Smooth muscle cell of the brain vasculature (primary cell): Measurements from ENCODE around the gene KLHL12.
"Not testable (repeated sequence)": the region's sequence is repeated elsewhere in the genome, so short reads cannot be mapped to it uniquely, and the experiment has no call there.

Source experiments
- DNase-seq: peaks from one replicate; pipeline ENCODE4 v3.0.0-alpha.2; 2012; ENCODE audit warnings: low read depth, low spot score

KLHL12 gene

DNA sequence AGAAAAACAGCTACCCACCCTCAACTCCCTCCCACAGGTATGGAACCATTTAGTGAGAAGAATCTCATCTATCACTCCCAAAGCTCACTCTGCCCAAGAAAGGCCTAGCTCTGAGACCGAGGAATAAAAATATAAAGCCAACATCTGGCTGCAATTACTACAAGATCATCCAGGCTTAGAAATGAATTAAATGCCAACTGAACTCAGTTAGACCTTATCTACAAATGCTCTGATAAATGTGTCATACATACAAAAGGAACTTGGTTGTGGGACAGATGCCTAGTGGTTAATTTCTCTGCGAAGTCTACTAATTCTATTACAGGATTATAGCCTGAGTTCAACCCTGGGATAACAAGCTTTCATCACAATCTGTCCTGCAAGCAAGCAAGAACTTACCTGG, 24.4 kb upstream of the KLHL12 start:
- no peak for DNase-seq

DNA sequence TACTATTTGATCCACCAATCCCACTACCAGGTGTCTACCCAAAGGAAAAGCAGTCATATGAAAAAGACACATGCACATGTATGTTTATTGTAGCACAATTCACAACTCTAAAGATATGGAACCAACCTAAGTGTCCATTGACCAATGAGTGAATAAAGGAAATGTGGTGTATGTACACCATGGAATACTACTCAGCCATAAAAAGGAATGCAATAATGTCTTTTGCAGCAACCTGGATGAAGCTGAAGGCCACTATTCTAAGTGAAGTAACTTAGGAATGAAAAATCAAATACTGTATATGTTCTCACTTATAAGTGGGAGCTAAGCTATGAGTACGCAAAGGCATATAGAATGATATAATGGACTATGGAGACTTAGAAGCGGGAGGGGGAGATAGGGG, 18.4 kb upstream of the KLHL12 start:
- no peak for DNase-seq

DNA sequence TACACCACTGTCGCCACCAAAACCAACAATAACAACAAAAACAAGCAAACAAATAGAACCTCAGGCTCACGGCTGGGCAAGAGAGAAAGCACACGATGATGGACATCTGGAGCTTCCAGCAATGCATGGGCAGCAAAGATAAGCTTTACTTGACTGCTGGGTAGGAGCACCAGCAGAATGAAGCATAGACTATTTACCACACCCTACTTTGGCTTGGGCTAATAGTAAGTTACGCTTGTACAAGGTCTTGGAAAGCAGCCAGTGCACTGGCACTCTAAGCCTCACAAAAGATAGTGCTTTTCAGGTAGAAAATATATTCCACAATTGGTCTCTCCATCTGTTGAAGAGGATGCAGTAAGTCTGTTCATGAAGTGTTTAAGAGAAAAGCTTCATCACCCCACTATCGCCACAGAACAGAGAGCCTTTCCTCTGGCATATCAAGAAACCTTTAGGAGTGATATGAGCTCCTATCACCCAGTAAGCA, 17.4 kb upstream of the KLHL12 start:
- no peak for DNase-seq

DNA sequence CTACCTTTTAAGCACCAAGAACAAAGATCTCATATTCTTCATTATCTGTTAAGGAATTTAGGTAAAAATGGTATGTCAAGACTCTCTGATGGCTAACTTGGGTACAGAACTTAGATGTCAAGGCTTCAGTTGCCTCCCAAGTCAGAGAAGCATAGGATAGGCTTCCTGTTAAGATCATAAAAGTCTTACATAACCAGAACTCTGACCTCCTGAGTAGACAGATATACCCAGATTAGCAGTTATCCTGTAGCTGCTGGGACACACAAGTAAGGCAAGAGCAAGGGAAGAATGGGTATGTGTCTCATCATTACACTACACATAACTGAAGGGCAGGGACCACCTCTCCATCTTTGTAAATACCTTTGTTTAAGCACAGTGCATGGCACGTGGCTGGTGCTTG, 15.4 kb upstream of the KLHL12 start:
- no peak for DNase-seq

DNA sequence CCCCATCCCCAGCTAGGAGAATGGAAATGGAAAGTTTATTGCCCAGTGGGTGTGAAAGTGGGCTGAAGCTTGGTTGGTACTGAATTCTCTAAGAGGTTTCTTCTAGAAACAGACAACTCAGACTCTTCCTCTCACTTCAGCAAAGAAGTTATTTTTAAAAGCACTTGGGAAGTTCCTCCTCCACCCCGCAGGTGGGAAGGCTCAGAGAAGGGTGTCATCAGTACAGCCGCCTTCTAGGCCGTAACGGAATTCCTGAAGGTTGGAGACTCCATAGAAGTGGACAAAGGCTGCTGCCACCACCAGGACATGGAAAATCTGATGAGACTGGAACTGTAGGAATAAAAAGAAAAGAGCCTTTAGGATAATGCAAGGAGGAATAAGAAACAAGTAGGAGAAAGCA, 14.3 kb upstream of the KLHL12 start:
- no peak for DNase-seq

DNA sequence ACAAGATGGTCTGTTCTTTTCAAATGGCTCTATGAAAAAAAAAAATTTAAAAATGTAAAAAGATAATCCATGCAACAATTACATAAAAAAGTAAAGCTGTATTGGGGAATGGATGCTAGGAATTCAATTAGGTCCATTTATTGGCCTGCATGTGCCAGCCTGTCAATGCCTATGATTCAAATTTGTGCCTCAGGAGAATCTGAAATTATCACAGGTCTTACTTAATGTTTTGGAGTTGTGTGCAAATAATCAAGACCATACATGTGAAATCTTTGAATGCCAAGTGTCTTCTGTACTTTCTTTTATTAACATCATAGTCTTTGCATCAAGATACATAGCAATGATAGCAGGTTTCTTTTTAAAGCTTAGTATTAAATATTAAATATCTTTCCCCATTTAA, 13.5 kb upstream of the KLHL12 start:
- DNase-seq: no peak

DNA sequence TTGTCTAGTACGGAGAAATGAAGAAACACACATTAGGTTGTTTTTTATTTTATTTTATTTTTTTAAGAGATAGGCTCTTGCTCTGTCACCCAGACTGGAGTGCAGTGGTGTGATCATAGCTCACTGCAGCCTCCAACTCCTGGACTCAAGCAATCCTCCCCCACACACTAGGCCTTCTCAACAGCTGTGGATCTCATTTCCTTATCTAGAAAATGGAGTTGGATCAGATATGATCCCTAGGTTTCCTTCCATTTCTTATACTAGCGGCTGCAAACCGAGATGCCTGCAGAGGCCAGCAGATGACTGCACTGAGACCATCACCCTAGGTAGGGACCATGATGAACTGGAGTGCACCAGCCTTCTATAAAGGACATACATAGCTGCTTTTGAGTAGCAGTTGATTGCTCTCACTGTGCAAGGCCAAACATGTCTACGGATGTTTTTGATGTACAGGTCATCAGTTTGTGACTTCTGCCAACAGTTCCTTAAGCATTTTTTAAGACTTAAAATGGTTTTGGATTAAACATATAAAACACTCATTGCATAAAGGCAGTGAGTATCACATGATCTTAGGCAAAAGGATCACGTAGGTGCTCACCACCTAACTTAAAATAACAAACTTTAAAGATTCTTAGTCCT, 11.4 kb upstream of the KLHL12 start:
- DNase-seq: no peak

DNA sequence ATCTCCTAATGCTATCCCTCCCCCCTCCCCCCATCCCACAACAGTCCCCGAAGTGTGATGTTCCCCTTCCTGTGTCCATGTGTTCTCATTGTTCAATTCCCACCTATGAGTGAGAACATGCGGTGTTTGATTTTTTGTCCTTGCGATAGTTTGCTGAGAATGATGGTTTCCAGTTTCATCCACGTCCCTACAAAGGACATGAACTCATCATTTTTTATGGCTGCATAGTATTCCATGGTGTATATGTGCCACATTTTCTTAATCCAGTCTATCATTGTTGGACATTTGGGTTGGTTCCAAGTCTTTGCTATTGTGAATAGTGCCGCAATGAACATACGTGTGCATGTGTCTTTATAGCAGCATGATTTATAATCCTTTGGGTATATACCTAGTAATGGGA, 9.4 kb upstream of the KLHL12 start:
- not testable (repeated sequence) for DNase-seq

DNA sequence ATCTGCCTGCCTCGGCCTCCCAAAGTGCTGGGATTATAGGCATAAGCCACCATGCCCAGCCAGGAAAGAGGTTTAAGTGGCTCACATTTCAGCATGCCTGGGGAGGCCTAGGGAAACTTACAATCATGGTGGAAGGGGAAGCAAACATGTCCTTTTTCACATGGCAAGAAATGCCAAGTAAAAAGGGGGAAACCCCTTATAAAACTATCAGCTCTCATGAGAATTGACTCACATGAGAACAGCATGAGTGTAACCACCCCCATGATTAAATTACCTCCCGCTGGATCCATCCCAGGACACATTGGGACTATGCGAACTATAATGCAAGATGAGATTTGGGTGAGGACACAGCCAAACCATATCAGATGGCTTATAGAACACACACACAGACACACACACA, 8.8 kb upstream of the KLHL12 start:
- DNase-seq: no peak

DNA sequence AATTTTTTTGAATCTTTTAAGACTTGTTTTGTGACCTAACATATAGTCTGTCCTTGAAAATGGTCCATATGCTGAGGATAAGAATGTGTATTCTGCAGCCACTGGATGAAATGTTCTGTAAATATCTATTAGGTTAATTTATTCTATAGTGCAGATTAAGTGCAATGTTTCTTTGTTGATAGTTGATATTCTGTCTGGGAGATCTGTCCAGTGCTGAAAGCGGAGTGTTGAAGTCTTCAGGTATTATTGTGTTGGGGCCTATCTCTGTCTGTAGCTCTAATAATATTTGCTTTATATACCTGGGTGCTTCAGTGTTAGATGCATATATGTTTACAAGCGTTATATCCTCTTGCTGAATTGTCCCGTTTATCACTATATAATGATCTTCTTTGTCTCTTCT, 7.7 kb upstream of the KLHL12 start:
- DNase-seq: no peak

DNA sequence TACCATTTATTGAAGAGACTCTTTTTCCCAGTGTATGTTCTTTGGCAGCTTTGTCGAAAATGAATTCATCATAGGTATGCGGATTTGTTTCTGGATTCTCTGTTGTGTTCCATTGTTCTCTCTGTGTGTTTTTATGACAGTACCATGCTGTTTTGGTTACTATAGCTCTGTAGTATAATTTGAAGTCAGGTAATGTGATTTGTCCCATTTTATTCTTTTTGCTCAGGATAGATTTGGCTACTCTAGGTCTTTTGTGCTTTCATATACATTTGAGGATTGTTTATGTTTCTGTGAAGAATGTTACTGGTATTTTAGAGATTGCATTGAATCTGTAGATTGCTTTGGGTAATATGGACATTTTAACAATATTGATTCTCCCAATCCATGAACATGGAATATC, 5.4 kb upstream of the KLHL12 start:
- no peak for DNase-seq

DNA sequence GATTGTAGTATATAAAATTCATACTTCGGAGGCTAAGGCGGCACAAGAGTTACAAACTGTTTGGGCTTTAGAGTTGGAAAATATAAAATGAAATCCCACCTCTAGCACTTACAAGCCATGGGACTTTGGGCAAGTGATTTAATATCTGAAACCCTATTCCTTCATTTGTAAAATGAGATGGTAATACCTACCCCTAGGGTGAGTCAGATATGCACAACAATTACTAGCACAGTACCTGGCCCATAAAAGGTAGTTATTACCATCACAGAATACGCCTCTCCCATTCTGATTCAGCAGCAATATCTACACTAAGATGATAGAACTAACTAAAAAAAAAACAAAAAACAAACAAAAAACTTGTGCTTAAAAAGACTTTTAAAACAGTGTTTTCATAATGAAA, 3.5 kb downstream of the KLHL12 start:
- no peak for DNase-seq

DNA sequence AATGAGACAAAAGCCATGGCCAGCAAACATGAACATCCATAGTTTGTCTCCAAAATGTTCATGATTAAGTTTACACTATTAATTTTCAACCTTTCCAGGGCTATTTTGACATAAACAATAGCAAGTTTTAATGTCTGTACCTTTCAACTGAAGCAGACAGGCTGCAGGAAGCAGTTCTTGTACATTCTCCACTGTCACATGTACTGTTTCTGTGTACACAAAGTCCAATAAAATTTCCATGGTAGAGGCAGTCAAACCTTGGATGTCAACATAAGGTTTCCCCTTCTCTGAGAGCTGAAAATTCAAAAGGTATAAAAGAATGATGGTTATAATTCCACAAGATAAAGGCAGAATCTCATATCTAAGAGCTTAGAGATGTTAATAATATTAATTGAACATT, 7.4 kb downstream of the KLHL12 start:
- no peak for DNase-seq

DNA sequence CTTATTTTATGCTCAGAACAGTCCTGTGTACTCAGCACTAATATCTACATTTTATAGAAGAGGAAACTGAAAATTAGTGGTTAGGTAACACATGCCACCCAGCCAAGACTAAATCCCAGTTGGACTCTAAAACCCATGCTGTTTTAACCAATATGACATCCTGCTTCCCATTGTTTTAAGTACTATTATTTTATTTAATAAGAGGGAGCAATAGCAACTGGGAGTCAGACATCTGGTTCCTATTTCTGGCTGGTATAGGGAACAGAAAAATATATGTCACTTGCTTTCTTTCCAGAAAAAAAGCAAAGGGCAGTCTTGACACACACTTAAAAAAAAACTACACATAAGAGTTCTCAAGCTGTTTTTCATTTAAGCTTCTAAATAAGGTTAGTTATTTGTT, 11.9 kb downstream of the KLHL12 start:
- no peak for DNase-seq

DNA sequence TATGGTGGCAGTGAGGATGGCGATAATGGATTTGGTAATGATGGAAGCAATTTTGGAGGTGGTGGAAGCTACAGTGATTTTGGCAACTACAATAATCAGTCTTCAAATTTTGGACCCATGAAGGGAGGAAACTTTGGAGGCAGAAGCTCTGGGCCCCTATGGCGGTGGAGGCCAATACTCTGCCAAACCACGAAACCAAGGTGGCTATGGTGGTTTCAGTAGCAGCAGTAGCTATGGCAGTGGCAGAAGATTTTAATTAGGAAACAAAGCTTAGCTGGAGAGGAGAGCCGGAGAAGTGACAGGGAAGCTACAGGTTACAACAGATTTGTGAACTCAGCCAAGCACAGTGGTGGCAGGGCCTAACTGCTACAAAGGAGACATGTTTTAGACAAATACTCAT, 14.6 kb downstream of the KLHL12 start:
- not testable (repeated sequence) for DNase-seq

DNA sequence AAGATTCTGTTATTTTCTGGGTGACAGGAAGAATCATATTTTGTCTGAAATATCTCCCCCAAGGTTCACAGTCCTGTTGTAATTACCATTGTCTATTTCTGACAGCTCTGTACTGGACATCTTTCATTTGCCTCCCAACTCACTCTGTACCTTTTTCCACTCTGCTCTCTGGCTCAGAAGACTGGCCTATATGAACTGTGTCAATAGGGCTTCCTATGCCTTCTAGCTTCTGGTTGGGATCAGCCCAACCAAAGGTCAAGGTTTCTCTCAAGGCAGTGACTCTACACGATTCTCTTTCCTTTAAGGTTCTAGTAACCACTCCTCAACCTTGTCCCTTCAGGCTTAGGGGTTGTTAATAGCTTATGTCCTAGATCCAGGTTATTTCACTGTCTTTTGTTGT, 17.5 kb downstream of the KLHL12 start:
- DNase-seq: no peak

DNA sequence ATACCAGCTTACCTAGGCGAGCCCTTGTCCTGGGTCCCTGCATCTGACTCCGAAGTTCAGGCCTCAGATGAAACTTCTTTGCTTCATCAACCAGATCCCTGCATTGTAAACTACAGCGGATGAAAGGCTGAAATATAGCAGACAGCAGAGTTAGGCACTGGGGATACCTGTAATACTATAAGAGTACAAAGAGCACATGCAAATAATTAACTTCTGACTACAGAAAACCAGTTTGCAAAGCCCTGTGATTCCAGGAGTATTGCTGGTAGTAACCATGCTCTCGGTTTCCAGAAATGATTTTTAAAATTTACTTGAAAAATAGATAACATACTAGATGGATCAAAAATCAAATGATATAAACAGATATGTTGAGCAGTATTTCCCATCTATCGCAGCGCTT, 18.0 kb downstream of the KLHL12 start:
- no peak for DNase-seq

DNA sequence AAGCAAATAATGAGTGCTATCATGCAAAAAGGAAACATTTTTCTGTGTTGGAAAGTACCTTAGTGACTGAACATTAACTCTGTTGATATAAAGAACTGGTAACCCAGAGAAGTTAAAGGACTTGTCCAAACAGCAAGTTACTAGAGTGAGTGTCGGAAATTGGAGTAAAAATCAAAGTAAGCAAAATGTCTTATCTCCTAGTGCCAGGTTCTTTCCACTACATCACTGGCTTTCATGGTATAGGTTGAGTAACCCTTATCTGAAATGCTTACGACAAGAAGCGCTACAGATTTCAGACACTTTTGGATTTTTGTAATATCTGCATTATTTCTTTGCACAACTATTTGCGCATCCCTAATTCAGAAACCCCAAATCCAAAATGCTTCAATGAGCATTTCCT, 21.7 kb downstream of the KLHL12 start:
- DNase-seq: no peak

DNA sequence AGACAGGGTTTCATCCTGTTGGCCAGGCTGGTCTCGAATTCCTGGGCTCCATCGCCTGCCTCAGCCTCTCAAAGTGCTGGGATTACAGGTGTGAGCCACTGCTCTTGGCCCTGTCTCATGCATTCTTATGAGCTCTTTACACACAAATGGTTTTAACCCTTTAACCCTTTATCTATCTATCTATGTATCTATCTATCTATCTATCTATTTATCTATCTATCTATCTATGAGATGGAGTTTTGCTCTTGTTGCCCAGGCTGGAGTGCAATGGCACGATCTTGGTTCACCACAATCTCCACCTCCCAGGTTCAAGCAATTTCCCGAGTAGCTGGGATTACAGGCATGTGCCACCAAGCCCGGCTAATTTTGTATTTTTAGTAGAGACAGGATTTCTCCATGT, 23.2 kb downstream of the KLHL12 start:
- not testable (repeated sequence) for DNase-seq

DNA sequence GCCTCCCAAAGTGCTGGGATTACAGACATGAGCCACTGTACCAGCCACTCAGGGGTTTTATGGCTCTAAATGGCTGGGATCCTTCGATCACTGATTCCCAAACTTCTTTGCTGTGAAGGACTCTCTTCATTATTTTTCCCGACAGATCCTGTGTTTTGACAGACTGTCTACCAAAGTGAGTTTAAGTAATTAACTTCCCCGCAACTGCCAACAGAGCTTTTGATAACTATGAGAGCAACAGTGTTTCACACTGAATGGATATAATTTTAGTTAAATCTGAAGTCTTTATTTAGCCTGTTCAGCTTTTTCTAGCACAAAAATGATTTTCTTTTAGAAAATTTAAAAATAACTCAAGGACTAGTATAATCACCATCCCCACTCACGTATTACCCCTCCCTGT, 25.5 kb downstream of the KLHL12 start:
- DNase-seq: no peak

DNA sequence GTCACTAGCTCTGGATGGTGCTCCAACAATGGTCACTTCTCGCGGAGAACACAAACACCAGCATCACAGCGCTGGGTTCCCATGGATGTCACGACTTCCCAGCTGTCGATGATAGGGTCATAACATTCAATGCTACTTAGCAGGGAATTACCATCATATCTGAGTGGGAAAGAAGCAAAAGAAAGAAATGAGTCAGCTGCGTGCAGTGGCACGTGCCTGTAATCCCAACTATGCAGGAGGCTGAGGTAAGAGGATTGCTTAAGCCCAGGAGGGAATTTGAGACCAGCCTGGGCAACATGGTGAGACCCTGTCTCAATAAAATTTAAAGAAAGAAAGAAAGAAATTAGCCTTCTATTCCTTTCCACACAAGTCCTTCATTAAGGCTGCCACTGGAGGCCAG, 34.5 kb downstream of the KLHL12 start:
- DNase-seq: no peak

DNA sequence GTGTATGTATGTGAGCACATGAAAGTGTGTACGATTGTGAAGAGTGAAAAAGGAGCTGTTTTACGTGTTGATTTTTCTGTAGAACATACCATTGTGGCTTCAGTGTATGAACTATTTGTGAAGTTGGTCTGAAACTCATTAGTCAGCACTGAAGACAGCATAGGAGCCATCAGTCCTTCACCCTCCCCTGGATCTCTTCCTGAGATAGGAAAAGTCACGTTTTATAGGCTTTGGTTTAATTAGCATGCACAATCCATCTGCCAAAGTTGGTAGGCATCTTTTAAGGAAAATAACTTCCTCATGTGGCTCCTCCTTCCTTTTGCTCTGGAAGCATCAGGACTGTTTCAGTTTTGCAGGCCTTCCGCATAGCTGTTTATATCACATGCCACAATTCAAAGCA, 36.6 kb downstream of the KLHL12 start:
- DNase-seq: no peak

DNA sequence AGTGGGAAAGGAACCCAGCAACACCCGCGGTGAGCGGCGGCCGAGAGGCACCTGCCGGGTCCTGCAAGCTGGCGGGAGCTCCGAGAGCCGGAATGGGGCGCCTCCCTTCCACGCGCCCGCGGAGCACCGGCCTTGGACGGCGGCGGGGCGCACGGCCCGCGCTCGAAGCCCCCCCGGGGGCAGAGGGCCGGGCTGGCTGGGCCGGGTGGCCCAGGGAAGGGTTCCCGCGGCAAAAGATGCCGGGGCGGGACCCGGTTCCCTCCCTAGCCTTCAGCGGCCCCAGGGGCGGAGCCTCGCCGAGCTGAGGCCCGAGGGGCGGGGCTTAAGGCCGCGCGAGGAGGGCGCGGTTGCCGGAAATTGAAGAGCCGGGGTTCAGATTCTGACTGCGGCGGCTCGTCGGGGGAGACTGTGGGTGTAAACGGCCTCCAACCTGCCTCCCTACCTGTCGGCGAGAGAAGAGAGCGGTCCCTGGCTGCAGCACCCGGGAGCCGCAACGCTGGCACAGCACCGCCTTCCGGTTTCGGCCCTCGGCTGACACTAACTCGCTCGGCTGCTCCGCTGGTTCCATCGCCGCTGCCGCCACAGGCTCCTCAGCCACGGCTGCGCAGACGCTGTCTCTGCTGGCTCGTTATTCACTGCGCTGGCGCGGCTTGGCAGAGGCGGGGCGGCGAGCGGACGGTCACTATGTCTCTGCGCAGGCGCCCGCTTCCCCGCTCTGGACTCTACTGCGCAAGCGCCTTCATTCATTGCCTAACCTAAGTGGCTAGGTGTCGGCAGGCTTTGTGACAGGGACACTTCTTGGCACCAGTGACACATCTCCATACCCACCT, 38.3 kb downstream of the KLHL12 start, which contains the start of gene RABIF:
TSS of gene RABIF (minus strand) at position 619 of the 830 bp plus-strand sequence. CDS start at position 568, 51 bp downstream.
- DNase-seq: peak; percentile 79
